ENCODE results near the gene TM4SF20.

TM4SF20 gene

GRCh38 chr2:227414846-227415245 is 35.7 kb upstream of the TM4SF20 start:
- no peaks in the 10 kb centered on the region for H3K9me2 ChIP-seq (ENCODE audit: low read depth, low read length)
- no peaks in the 10 kb centered on the region for H3F3A ChIP-seq (ENCODE audit: insufficient read depth, low read length)
- no peak overlapping the region for H3K4me2 ChIP-seq (ENCODE audit: low read length)
- H3K27me3 ChIP-seq (ENCODE audit: insufficient read depth, low read length), result no peaks in the 10 kb centered on the region; the same call in 1 of the 2 replicates
- no peak overlapping the region for H3K9ac ChIP-seq (ENCODE audit: low read length)
- no peaks in the 10 kb centered on the region for H3K79me2 ChIP-seq (ENCODE audit: insufficient read depth, low read length)
- no peak overlapping the region for H3K27ac ChIP-seq (ENCODE audit: low read depth, low read length, poor library complexity, severe bottlenecking)
- no peaks in the 10 kb centered on the region for H3K4me1 ChIP-seq (ENCODE audit: insufficient read depth, low read length, severe bottlenecking)
- H4K20me1 ChIP-seq (ENCODE audit: insufficient read depth, low read length), result no peaks in the 10 kb centered on the region
- H3K9me3 ChIP-seq (ENCODE audit: low read length), result no peaks in the 10 kb centered on the region
- no peak overlapping the region for H3K4me3 ChIP-seq (ENCODE audit: low read depth, low read length, poor library complexity, severe bottlenecking)
- no peak overlapping the region for H2AFZ ChIP-seq (ENCODE audit: low read length)
- H3K36me3 ChIP-seq (ENCODE audit: insufficient read depth, low read length), result no peaks in the 10 kb centered on the region
- TF ChIP-seq CTCF (IDR thresholded peaks at IDR 0.05; ENCODE audit: low read length) (no peak), EZH2 (IDR thresholded peaks at IDR 0.05; ENCODE audit: borderline replicate concordance, low read length) (no peak)

- Histone ChIP-seq H3K4me2 (ENCODE audit: low read length) (no peak overlapping the region), H3K4me1 (ENCODE audit: insufficient read depth, low read length, severe bottlenecking) (no peaks in the 10 kb centered on the region), H3K36me3 (ENCODE audit: insufficient read depth, low read length) (no peaks in the 10 kb centered on the region), H3K27me3 (ENCODE audit: insufficient read depth, low read length) (no peaks in the 10 kb centered on the region; the same call in 1 of the 2 replicates), H3K79me2 (ENCODE audit: insufficient read depth, low read length) (no peaks in the 10 kb centered on the region), H4K20me1 (ENCODE audit: insufficient read depth, low read length) (no peaks in the 10 kb centered on the region), H3K9ac (ENCODE audit: low read length) (no peak overlapping the region), H3K9me3 (ENCODE audit: low read length) (no peaks in the 10 kb centered on the region), H3K27ac (ENCODE audit: low read depth, low read length, poor library complexity, severe bottlenecking) (no peak overlapping the region), H2AFZ (ENCODE audit: low read length) (no peak overlapping the region), H3K9me2 (ENCODE audit: low read depth, low read length) (no peaks in the 10 kb centered on the region), H3K4me3 (ENCODE audit: low read depth, low read length, poor library complexity, severe bottlenecking) (no peak overlapping the region), H3F3A (ENCODE audit: insufficient read depth, low read length) (no peaks in the 10 kb centered on the region)
- no peak for TF ChIP-seq EZH2 (IDR thresholded peaks at IDR 0.05; ENCODE audit: borderline replicate concordance, low read length)
Measured at GRCh38 chr2:227413371-227413770, 34.3 kb upstream of the TM4SF20 start.

- Histone ChIP-seq H3K79me2 (ENCODE audit: insufficient read depth, low read length) (no peaks in the 10 kb centered on the region), H3K27ac (ENCODE audit: low read depth, low read length, poor library complexity, severe bottlenecking) (no peak overlapping the region), H3K4me2 (ENCODE audit: low read length) (no peak overlapping the region)
Measured at GRCh38 chr2:227412877-227413276, 33.8 kb upstream of the TM4SF20 start.

More at GRCh38 chr2:227412877-227413276, 33.8 kb upstream of the TM4SF20 start:
- TF ChIP-seq EZH2 (IDR thresholded peaks at IDR 0.05; ENCODE audit: borderline replicate concordance, low read length) (no peak), CTCF (IDR thresholded peaks at IDR 0.05; ENCODE audit: low read length) (no peak)
- no peaks in the 10 kb centered on the region for H3K4me1 ChIP-seq (ENCODE audit: insufficient read depth, low read length, severe bottlenecking)
- no peaks in the 10 kb centered on the region; the same call in 1 of the 2 replicates for H3K27me3 ChIP-seq (ENCODE audit: insufficient read depth, low read length)
- H2AFZ ChIP-seq (ENCODE audit: low read length), result no peak overlapping the region
- H3K4me3 ChIP-seq (ENCODE audit: low read depth, low read length, poor library complexity, severe bottlenecking), result no peak overlapping the region
- no peaks in the 10 kb centered on the region for H4K20me1 ChIP-seq (ENCODE audit: insufficient read depth, low read length)
- H3K9me3 ChIP-seq (ENCODE audit: low read length), result no peaks in the 10 kb centered on the region
- H3K9ac ChIP-seq (ENCODE audit: low read length), result no peak overlapping the region
- no peaks in the 10 kb centered on the region for H3K9me2 ChIP-seq (ENCODE audit: low read depth, low read length)
- H3F3A ChIP-seq (ENCODE audit: insufficient read depth, low read length), result no peaks in the 10 kb centered on the region
- no peaks in the 10 kb centered on the region for H3K36me3 ChIP-seq (ENCODE audit: insufficient read depth, low read length)
